Activated T-helper 1 cell treated with anti-CD3 and anti-CD28 coated beads, Interleukin-2, amount 50 U/mL, for 16 hours (primary cell): ENCODE data around the gene ITGA8.
"Not testable (repeated sequence)": the region's sequence is repeated elsewhere in the genome, so short reads cannot be mapped to it uniquely, and the experiment has no call there.

Experiments
- DNase-seq, 2 donors: peaks; one replicate each; pipeline ENCODE4 v3.0.0-alpha.2; 2020; ENCODE audit warnings: low read depth in 1 of 2, low spot score in 1 of 2

The ITGA8 gene

GRCh38 chr10:15562578-15562977 lies 157.1 kb downstream of the ITGA8 start:
- no peak for DNase-seq

GRCh38 chr10:15562116-15562515 lies 157.6 kb downstream of the ITGA8 start:
- DNase-seq = no peak

DNA sequence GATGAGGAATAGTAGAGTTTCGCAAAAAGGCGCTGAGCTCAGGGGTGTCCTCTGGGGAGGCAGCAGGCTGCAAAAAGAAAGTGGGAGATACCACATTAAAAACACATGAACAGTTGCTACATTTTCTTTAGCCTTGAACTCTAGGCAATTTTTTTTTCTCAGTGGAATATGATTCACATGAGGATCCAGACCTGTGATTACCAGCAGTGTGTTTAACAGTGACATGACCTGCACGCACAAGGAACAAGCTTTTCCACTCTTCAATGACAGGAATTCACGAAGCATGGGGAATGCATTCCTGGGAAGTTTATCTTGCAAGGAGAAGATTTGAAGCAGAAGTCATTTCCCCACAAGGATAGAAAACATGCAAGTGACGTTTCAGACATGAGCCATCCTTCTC lies 161.6 kb downstream of the ITGA8 start:
- no peak for DNase-seq

DNA sequence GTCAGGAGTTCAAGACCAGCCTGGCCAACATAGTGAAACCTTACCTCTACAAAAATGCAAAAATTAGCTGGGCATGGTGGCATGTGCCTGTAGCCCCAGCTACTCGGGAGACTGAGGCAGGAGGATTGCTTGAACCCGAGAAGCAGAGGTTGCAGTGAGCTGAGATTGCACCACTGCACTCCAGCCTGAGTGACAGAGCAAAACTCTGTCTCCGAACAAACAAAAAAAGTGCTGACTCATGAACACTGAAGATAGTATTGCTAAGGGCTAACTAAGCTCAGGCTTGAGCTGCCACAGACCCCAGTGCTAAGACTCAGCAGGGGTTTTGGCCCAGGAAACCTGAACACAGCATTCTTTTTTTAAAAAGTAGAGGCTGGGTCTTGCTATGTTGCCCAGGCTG lies 162.6 kb downstream of the ITGA8 start:
- not testable (repeated sequence) for DNase-seq

- no peak for DNase-seq
These were observed 168.8 kb downstream of the ITGA8 start for GRCh38 chr10:15550950-15551349.

- no peak for DNase-seq
These were observed 171.4 kb downstream of the ITGA8 start for GRCh38 chr10:15548331-15548730.

DNA sequence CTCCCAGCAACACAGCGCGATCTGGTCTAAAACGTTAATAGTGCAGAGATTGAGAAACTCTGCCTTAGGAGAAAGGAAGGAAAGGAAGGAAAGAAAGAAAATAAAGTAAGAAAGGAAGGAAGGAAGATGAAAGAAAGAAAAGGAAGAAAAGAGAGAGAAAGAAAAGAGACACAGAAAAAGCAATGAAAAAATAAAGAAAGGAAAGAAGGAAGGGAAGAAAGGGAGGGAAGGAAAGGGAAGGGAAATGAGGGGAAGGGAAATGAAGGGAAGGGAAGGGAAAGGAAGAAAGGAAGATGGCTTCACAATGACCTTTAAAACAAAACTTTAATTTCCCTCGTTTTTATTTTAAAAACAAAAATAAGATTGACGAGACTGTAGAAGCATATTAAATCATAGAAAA lies 173.1 kb downstream of the ITGA8 start:
- no peak for DNase-seq

DNA sequence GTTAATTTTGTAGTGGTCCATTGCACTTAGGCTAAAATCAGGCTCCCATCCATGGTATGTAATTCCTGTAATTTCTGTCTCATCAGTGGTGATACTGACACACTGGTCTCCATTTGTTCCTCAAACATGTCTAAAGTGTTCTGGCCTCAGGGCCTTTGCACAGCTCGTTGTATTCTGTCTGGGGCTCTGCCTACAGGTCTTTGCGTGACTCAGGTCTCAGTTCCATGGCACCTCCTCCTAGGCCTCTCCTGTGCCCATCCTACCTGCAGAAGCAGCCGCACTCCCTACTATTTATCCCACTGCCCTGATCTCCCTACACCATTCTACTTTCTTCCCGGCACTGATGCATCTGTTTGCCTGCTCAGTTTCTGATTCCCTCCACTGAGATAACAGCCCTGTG lies 173.8 kb downstream of the ITGA8 start:
- no peak for DNase-seq

DNA sequence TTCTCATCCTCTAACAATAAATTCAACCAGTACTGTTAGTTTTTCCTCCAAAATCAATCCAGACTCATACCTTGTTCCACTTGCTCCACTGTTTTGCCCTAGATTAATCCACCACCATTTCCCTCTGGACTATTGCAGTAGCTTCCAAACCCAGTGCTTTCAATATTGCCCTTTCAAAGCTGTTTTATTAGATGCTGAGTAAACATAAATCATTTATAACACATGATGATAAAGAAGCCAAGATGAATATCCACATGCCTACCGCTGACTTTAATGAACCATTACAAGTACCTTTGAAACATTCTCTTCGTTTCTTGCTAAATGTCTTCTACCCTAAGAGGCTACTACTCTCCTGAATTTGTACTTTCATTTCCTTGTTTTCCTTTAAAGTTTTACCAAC lies 174.5 kb downstream of the ITGA8 start:
- DNase-seq = no peak

- no peak for DNase-seq
These were observed 175.7 kb downstream of the ITGA8 start for GRCh38 chr10:15543994-15544393.

DNA sequence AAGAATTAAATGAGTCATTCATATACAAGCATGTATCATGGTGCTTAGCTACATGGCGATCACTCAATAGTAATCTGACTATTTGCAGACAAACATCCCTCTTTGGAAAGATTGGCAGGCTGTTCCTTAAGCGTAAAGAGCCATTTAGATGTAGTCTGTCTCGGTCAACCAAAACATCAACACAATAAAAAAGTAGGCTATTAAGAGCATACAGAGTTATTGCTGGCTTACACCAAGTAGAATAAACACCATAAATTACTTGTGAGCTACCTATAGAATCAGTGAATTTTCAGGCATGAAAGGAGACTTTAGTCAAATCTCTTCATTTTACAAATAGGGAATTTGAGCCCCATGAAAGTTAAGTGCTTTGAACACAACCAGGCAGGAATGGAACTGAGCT lies 176.9 kb downstream of the ITGA8 start:
- DNase-seq = no peak

GRCh38 chr10:15541376-15541775 lies 178.3 kb downstream of the ITGA8 start:
- no peak for DNase-seq

- DNase-seq = no peak
These were observed 179.0 kb downstream of the ITGA8 start for GRCh38 chr10:15540727-15541126.

DNA sequence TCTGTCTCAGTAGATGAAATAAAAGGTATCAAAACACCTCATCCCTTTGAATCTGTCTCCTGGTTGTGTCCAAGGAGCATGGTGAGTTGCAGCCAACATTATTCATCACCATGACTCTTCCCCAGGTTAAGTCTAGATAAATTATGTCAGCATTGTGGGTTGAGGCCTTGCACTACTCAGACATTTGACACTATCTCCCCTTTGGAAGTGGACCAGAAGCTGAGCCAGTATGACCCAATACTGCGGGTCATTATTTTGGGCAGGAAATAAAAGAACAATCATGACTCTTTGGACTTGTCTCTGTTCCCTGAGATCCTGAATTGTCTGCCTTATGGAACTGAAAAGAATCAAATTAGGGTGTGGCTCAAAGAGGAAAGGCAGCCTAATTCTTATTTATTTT lies 180.5 kb downstream of the ITGA8 start:
- no peak for DNase-seq

DNA sequence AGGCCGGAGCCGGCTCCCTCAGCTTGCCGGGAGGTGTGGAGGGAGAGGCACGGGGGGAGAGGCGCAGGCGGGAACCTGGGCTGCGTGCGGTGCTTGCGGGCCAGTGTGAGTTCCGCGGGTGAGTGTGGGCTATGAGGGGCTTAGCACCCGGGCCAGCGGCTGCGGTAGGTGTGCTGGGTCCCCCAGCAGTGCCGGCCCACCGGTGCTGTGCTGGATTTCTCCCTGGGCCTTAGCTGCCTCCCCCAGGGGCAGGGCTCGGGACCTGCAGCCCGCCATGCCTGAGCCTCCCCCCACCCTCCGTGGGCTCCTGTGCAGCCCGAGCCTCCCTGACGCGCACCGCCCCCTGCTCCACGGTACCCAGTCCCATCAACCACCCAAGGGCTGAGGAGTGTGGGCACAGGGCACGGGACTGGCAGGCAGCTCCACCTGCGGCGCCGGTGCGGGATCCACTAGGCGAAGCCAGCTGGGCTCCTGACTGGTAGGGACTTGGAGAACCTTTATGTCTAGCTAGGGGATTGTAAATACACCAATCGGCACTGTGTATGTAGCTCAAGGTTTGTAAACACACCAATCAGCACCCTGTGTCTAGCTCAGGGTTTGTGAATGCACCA lies 184.7 kb downstream of the ITGA8 start:
- DNase-seq = not testable (repeated sequence)

- no peak for DNase-seq
These were observed 187.6 kb downstream of the ITGA8 start for GRCh38 chr10:15531927-15532722.

GRCh38 chr10:15528859-15529239 lies 190.9 kb downstream of the ITGA8 start:
- no peak for DNase-seq

- no peak for DNase-seq
These were observed 193.0 kb downstream of the ITGA8 start for GRCh38 chr10:15526754-15527153.

DNA sequence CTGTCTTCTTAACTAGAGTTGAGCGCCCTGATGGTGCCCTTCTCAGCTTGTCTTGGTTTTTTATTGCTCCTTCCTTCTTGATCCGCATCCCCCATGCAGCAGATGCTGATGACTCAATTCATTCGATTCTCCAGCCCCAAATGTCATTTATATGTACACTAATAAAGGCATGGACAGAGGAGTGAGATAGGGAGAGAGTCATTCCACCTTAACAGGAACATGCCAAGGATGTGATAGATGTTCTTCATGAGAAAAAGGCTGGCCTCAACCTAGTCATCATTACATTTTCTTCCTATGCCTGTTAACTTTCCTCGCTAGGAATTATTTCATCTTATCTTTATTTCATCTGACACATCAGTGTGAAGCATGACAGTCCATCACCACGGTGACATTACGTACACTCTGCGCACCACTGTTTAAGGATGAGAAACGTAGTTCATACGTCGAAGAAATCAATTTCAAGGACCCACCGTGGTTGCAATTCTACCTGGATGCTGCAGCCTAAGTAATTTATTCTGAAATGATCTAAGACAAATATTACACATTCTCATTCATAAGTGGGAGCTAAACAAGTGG lies 198.3 kb downstream of the ITGA8 start:
- no peak for DNase-seq

DNA sequence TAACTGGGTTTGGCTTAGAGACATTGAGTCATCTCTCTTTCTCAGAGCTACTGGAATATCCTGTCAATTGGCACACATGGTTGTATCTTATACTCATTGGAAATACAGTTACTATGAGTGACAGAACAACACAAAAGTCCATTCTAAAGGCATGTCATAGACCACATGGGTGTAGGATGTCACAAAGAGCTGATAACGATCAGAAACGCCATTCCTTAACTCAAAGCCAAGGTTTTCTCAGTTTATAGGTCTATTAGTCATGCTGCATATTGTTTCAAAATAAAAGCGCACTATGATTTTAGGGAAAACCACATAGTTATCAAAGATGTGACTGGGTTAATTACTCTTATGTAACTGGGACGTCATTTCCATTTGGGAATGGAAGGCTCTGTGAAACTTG lies 201.5 kb downstream of the ITGA8 start:
- DNase-seq = no peak

DNA sequence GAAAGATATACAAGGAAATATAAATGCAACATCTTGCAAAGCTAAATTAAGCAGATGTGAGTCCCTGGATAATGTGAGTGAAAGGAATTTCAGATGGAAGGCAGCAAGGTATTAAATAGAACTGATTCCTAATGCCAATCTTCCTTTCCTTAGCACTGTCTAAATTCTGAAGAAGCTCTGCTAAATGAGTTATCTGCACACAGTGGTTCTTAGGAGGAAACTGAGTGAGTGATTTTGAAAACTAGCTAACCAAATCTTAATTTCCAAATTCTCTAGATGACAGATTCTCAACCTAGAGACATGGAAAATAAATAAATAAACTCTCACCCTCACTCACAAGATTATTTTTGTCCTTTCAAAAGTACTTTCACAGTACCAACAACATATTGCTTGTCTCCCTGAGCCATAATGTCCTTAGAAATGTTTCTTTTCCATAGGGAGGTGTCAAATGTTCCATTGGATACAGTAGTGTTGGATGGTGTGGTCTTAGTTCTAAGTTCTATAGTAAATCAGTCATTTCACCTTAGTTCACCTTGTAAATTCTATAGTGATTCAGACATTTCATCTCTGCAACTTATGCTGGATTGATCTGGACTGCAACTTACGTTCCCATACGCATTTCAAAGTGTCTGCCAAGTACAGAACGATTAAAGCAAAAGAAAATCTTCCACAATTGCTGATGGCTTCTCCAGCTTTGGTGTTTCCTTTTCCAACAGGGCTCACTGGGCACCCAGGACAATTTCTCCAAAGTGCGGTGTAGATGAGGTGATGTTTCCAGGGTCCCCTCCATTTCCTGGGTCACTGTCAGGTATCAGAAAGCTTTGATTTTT lies 203.3 kb downstream of the ITGA8 start:
- DNase-seq = no peak

GRCh38 chr10:15515202-15515601 lies 204.5 kb downstream of the ITGA8 start:
- DNase-seq = no peak
